ENCODE results near the gene TKTL1. TPM values are rescaled to one million over a fixed set of nuclear protein-coding genes. Genes with fewer than 3 reads are reported as not detected.

The TKTL1 gene
- total and polyA plus RNA-seq, 2 of the 4 experiments (the other 2 are of a cell fraction), result not detected

DNA sequence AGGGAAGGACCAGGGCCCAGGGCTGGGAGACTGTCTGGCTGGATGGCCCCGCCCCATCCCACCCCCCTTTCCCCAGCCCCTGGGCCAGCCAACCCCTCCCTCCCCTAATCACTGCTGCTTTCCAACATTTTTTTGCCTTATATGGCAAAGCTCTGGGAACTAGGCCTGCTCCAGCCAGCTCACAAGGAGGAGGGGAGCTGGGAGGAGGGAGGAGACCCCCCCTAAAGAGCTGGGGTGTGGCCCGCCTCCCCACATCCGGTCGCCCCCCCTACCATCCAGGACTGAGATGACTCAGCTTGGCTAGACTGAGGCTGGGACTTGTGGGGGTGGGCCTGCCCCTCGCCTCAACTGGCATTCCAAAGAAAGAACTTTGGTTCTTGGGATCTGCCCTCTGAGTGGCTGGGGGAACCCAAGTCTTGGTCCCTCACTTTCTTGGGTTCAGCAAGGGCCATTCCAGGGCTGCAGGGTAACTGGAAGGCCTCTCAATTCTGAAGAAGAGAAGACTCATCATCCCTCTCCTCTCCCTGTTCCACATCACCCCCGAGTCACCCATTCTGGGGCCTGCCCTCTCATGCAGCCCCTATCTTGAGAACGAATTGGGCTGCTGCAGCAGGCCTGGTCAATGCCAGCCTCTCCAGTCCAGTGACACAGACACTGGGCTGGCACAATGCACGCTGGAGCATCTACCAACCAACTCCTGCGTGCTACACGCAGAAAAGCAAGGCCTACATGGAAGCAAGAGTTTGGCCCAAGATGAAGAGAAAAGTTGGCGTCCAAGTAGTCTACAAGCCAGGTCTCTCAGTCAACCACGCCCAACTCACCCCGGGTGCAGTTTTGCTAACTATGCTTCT, 74.1 kb downstream of the TKTL1 start:
- BruUV-seq (replicated peaks), result no TSS peak
- H3K23ac ChIP-seq (ENCODE audit: low read depth, low read length), result peak overlapping the region; percentile 99
- ATAC-seq (ENCODE audit: low read depth), result peak; percentile 13
- peak overlapping the region; percentile 88 for H4K5ac ChIP-seq (ENCODE audit: low read depth, low read length)
- H3K36me3 ChIP-seq (ENCODE audit: control insufficient read depth, insufficient read depth, low read length), result peaks cover 51% of the 10 kb centered on the region
- H3K79me1 ChIP-seq (ENCODE audit: low read depth in 1 of 2, low read length in 2 of 2), result peaks cover 0 to 13% of the 10 kb centered on the region in 2 experiments; a peak in 1 of 4 replicates
- H2AK5ac ChIP-seq (ENCODE audit: low read depth, low read length), result peak overlapping the region; percentile 95
- peak overlapping the region; percentile 98 for H2BK5ac ChIP-seq (ENCODE audit: low read depth, low read length, poor library complexity, severe bottlenecking)
- no peak overlapping the region for H2BK20ac ChIP-seq (ENCODE audit: low read depth, low read length)
- H4K20me1 ChIP-seq (ENCODE audit: insufficient read depth, low read length), result peaks cover 64% of the 10 kb centered on the region
- peak overlapping the region; percentile 80 for H3K4me2 ChIP-seq (ENCODE audit: low read depth, low read length)
- no peaks in the 10 kb centered on the region for H3K9me1 ChIP-seq (ENCODE audit: insufficient read depth, low read length)
- peak overlapping the region; percentile 95 for H3K4me3 ChIP-seq (ENCODE audit: insufficient read depth, low read depth, low read length)
- no peaks in the 10 kb centered on the region for H3K27me3 ChIP-seq (ENCODE audit: control insufficient read depth, insufficient read depth, low read length)
- H3K4ac ChIP-seq (ENCODE audit: low read depth, low read length), result peak overlapping the region; percentile 98
- peak overlapping the region; percentile 57 for H2BK120ac ChIP-seq (ENCODE audit: low read depth, low read length)
- POLR2A ChIA-PET (ENCODE audit: unreplicated experiment), result interaction anchor here (0.6 kb wide), 3 partner anchors 9 to 924 kb away, joined by 3 read pairs; partner anchors contain the start of genes EMD and TREX2
- DNase-seq, result peak; percentile 95
- no peaks in the 10 kb centered on the region for H3K9me3 ChIP-seq (ENCODE audit: control insufficient read depth, insufficient read depth, low read length)
- peaks cover 7% of the 10 kb centered on the region for H3K4me1 ChIP-seq (ENCODE audit: control insufficient read depth, insufficient read depth, low read length)
- CTCF ChIA-PET, result no interaction called here
- intact Hi-C loops (cut with micrococcal nuclease), result loop anchor here (5.0 kb wide), 1 partner anchor 163 kb away; no protein-coding TSS in a partner anchor
- H3K14ac ChIP-seq (replicated peaks; ENCODE audit: low read depth, low read length), result peak overlapping the region; percentile 92
- 0 out of 3 replicates have a peak overlapping the region, but pooled peaks have one; percentile 1 for H2BK15ac ChIP-seq (ENCODE audit: low read depth, low read length)
- H3K18ac ChIP-seq (ENCODE audit: low read depth, low read length), result peak overlapping the region; percentile 75
- H2AK9ac ChIP-seq (replicated peaks; ENCODE audit: low read depth, low read length, poor library complexity), result peak overlapping the region; percentile 100
- H4K8ac ChIP-seq (ENCODE audit: low read depth in 2 of 2, low read length in 2 of 2), result peak overlapping the region; percentile 95 to 97
- in situ Hi-C loops (cut with MboI; ENCODE audit: low sequenced_read_pairs), result no loop called here
- TF ChIP-seq POLR2A (IDR thresholded peaks at IDR 0.05; ENCODE audit: low read depth, low read length) (peak; percentile 43; the same call in 1 of the 2 replicates), MAZ (IDR thresholded peaks at IDR 0.05; ENCODE audit: borderline replicate concordance, low read depth, low read length) (peak; percentile 97), FOS (IDR thresholded peaks at IDR 0.05; ENCODE audit: low read depth, low read length) (peak; percentile 64), NFE2L2 (IDR thresholded peaks at IDR 0.05; ENCODE audit: low read depth, low read length) (peak; percentile 70; the same call in 1 of the 2 replicates)
- TF ChIP-seq, protein P1, sequence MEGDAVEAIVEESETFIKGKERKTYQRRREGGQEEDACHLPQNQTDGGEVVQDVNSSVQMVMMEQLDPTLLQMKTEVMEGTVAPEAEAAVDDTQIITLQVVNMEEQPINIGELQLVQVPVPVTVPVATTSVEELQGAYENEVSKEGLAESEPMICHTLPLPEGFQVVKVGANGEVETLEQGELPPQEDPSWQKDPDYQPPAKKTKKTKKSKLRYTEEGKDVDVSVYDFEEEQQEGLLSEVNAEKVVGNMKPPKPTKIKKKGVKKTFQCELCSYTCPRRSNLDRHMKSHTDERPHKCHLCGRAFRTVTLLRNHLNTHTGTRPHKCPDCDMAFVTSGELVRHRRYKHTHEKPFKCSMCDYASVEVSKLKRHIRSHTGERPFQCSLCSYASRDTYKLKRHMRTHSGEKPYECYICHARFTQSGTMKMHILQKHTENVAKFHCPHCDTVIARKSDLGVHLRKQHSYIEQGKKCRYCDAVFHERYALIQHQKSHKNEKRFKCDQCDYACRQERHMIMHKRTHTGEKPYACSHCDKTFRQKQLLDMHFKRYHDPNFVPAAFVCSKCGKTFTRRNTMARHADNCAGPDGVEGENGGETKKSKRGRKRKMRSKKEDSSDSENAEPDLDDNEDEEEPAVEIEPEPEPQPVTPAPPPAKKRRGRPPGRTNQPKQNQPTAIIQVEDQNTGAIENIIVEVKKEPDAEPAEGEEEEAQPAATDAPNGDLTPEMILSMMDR (conservative IDR thresholded peaks at IDR 0.05; ENCODE audit: low read depth, low read length), result no peak
- H3K9ac ChIP-seq (ENCODE audit: low read depth, low read length), result peak overlapping the region; percentile 100
- peak overlapping the region; percentile 93 for H4K91ac ChIP-seq (ENCODE audit: insufficient read depth, low read depth, low read length)
- dilution Hi-C loops (cut with HindIII; ENCODE audit: low sequenced_read_pairs, unreplicated experiment), result no loop called here
- peak overlapping the region; percentile 99 for H3K27ac ChIP-seq (ENCODE audit: insufficient read depth, low read length)
- peak overlapping the region; percentile 99 for H3K56ac ChIP-seq (ENCODE audit: extremely low read depth, insufficient read depth, low read length)
- 40% methylated on average over 1 of the region's 13 CpGs; no CpG with 5 or more reads in 1 of the 2 experiments for WGBS, 2 experiments (ENCODE audit: extremely low coverage in 2 of 2, insufficient read length in 1 of 2)
- peak overlapping the region; percentile 23 for H2AFZ ChIP-seq (replicated peaks; ENCODE audit: low read length, poor library complexity)
